GM21367 (cell line): ENCODE results near the gene DOK5.

Source experiments
- ATAC-seq: cut with Tn5 transposase; IDR thresholded peaks from one replicate; pipeline ENCODE4 v1.9.1; 2021; ENCODE audit not compliant: unreplicated experiment

Gene DOK5

DNA sequence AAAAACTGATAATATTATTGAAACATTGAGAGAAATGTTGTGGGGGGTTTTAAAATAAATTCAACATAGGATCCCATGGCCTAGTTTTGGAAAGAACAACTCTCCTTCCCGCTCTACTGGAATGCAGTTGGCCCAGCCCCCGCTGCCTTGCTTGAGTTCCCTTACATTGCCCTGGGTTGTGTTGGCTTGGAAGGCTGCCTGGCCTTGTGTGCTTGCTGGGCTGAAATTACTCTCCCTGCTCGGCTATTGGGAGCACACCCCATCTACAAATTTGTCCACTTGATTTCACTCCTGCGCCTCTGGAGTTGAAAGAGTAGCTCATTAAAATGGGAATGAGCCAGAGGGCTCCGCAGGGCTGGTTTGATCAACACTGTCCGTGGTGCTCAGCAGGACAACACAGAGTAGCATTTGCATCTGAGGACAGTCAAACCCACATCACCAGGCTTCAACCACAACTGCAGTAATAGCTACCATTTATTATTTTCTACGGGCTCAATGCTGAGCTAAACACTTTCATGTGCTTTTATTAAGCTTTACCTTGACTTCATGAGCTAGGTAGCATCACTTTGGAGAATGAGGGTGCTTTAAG lies 35.2 kb downstream of the DOK5 start:
- no peak for ATAC-seq

DNA sequence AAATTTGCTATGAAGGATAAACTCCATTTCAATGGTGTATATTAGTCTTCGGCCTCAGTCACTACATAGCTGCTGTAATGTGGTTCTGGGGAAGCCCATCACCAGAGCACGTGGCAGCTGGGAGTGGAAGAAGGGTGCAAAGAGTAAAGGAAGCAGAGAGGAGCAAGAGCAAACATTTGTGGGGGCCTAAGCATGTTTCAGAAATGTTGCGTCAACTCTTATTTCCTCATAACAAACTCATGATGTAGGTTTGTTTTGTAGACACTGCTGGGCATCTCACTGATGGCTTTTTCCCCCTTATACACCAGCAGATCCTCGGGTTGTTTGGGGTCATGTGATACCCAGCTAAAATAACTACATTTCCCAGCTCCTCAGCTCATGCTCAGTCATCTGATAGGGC lies 37.3 kb downstream of the DOK5 start:
- ATAC-seq, result no peak

DNA sequence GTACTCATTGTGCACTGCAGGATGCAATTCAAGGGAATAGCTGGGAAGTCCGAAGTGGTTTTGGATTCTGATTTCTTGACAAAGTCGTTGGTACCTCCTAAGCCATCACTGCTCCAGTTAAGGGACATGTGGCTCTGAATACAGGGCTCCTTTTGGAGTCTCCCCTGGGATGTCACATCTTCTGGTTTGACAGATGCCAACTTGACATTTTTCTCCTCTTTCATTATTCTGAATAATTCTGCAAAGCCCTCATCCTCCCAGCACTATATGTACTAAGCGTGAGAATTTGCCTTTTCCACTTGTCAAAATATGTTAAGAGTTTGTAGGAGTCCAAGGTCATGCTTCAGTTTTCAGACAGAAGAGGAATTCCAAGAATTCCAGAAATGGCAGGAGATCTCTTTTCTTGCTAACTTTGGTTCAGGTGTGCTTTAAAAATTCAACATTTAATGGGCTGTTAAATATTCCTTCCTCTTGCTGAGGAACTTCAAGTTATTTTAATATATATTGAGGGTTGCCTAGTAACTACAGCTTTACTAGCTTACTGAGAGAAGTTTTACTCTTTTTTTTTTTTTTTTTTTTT lies 38.7 kb downstream of the DOK5 start:
- no peak for ATAC-seq

DNA sequence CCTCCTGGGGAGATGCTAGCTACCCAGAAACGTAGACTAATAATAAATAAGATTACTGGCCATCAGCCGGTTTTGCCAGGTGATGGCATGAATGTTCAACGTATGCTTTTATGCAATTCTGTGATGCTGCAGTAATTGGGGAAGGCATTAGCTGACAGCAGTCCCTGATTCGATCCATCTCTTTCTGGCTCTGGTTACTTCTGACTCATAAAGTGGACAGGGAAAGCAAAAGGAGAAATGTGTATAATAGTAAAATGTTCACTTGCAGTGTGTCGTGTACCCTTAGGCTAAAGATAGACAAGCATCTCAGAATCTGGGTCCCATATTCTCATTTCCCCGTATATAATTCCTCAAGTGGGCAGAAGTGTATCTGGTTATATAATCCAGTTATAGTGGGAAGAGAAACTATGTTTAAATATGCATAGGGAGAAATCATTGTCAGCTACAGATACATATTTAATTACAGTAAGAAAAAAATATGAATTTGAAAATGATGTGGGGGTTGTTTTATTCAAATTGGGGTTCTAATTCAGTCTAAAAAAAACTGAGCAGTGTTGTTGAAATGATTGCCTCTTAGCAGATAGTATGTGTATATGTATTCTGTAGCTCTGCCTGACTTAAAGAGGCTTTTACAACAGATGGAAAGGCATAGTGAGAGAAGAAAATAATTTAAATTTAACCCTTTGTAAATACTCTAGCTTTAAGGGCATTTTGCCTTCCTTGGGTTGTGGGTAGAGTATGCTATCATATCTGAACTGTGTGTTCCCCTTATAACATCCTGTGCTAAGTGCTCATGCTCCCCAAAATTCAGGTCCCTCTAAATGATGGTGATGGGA lies 40.6 kb downstream of the DOK5 start:
- ATAC-seq, result no peak

DNA sequence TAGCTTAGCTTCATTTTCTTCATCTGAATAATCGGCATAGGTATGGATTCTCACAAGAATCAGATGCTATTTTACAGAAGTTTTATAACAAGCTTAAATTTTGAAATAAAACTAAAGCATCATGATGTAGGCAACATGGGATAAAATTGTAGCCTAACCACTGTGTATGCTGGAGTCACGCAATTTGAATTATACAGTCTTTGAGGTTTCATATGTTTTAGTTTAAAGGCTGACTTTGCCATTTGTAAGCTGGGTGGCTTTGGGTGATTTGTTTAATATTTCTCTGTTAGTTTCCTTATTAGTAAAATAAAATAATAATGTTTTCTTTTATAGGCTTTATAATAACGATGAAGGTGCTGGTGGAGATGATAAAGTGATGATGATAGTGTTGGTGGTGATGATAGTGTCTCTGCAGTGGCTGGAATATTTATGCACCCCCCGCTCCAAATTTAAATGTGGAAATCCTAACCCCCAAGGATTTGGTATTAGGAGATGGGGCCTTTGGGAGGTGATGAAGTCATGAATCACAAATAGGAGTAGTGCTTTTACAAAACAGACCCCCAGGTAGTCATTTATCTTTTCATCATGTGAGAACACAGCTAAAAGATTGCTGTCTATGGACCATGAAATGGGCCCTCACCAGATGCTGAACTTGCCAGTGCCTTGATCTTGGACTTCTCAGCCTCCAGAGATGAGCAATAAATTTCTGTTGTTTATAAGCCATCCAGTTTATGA lies 42.0 kb downstream of the DOK5 start:
- no peak for ATAC-seq

DNA sequence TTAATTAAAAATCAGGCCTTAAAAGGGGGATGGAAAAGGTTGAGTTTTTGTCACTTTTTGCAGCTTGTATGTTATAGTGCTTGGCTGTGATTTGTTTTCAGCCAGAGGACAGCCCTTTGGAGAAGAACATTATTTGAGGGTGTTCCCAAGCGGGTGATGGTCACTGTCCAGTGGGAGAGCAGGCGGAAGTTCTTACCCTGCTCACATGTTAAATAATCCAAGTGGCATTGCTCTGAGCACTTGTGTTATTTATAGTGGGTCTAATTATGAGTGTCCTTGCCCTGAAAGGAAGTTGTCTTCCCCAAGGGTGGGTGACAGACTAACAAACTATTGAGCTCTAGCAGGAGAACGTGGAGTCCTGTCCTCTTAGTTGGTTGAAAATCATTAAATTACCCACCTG lies 49.5 kb downstream of the DOK5 start:
- no peak for ATAC-seq

DNA sequence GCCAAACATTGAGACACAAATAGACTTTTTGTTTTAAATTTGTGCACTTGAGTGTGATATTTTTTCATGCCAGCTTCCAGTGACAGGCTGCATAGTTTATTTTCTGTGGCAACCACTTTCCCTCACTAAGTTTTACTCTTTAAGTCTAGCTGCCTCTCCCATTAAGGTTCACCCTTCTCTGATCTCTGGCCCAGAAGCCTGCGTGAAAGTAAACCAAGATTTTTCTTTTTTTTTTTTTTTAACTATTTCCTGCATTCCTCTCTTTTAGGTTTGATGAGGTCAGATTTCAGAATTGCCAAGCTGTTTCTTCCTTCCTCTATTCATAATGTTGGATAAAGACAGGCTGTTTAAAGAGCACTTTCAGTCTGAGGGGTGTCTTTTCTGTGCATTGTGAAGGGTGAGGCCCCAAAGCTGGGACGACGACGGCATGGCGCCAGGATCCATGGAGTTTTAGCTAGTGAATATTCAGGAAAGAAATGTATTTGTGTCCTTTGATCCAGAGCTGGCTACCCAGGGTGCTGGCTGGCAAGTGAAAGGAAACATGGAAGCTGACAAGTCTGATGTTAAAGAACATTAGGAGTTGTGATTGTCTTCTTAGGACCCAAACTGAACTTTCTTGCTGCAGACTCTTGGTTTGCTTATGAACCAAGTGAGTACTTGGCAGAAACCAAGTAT lies 50.7 kb downstream of the DOK5 start:
- ATAC-seq, result no peak

DNA sequence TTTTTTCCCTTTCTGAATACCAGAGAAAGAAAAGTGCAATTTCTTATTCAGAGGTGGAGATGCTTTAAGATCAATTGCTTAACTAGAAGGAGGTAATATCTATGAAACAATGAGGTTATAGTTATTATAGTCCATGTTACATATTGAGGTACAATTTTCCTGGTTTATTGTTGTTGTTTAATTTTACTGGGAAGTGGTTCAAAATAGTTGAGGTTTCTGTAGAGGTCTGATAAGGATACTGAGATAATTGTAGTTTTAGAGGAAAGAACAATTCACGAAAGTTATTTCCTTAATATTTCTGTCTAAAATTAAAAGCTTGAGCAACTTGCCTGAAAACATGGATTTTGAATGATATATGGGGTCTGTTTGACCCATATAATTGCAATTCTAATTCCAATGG lies 51.4 kb downstream of the DOK5 start:
- no peak for ATAC-seq

DNA sequence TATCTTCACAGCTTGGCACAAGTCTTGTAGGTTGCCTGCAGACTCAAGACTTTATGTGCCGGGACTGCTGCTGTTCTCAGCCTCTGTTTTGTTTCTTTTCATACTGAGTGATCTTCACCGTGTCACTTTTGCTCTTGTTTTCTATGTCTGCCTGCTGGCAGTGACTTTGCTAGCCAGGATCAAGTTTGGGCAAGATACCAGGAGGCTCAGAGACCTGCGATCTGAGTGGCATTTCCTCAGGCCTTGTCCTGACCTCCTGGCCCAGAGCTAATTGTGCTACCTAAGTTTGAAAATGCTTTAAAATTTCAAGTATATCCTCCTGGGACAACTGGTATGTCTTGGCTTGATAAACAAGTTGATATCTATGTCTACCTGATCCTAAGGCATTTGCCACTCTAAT lies 57.2 kb downstream of the DOK5 start:
- ATAC-seq, result no peak

DNA sequence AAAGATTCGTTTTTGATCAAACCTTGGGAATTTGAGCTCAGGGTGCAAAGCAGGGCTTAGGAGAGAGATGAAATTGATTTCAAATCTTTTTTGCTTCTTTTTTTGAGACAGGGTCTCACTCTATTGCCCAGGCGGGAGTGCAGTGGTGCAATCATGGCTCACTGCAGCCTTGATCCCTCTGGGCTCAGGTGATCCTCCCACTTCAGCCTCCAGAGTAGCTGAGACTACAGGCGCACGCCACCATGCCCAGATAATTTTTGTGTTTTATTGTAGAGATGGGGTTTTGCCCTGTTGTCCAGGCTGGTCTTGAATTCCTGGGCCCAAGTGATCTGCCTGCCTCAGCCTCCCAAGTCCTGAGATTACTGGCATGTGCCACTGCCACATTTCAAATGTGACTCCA lies 58.7 kb downstream of the DOK5 start:
- no peak for ATAC-seq

DNA sequence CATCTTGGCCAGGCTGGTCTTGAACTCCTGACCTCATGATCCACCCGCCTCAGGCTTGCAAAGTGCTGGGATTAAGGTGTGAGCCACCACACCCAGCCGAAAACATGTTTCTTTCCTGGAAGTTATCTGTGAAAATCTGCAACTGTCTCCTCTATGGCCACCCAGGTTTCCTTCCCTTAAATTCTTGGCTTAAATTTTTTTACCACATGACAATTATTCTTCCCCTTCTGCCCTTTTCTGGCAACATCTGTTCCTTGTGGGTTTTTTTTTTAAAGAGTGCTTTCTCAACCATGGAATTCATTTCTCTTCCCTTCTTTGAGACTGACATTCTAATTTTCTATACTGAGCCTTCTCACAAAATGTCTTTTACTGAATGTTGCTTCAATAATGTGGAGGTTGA lies 59.6 kb downstream of the DOK5 start:
- no peak for ATAC-seq

DNA sequence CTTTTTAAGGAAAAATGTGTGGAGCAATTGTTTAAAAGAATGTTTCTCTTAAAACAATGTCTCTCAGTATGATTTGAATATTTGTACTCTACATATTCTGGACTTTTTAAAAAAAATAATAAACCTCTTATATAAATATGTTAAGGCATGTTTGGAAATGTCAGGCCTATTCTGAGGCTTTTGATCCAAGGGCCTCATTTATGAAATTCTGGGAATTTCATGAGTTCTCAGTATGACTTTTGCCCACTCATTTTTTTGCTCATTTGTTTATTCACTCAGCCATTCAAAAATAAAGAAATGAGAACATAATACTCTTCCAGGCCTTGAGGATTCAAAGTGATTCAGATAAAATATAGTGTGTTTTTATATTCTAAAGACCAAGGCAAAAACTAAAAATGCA lies 60.4 kb downstream of the DOK5 start:
- ATAC-seq, result no peak

DNA sequence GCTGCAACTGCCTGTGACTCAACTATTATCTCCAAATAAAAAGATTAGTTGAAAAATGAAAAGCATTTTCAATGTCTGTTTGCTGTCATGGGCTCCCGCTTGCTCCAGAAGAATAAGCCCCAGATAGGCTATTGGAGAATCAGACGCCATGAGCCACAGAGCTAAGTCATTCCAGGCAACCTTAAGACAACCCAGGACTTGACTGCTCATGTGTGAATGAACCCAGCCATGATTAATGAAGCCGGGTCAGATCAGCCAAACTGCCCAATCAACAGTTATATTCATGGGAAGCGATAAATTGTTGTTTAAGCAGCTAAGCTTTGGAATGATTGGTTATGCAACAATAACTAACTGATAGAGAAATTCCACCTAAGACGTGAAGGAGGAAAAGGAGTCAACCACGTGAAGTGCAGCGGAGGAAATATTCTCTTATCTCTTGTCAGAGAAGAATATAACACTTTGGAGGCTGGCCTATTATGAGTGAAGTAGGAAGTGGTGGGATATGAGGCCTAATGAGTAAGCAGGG lies 64.2 kb downstream of the DOK5 start:
- ATAC-seq, result no peak

DNA sequence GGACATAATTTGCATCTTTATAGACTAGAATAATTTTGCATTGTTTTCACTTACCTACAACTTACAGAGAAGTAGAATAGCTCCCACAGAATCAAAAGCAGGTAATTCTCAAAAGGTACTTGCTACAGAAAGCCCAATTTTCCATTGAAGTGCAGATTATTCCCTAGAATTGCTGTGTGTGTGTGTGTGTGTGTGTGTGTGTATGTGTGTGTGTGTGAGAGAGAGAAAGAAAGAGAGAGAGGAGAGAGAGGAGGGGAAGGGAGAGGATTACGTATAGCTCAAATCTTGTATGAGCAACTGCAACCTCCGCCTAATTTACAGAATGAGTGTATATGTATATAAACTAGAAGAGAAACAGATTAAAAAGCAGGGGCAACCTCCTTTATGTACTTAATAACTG lies 68.0 kb downstream of the DOK5 start:
- no peak for ATAC-seq

DNA sequence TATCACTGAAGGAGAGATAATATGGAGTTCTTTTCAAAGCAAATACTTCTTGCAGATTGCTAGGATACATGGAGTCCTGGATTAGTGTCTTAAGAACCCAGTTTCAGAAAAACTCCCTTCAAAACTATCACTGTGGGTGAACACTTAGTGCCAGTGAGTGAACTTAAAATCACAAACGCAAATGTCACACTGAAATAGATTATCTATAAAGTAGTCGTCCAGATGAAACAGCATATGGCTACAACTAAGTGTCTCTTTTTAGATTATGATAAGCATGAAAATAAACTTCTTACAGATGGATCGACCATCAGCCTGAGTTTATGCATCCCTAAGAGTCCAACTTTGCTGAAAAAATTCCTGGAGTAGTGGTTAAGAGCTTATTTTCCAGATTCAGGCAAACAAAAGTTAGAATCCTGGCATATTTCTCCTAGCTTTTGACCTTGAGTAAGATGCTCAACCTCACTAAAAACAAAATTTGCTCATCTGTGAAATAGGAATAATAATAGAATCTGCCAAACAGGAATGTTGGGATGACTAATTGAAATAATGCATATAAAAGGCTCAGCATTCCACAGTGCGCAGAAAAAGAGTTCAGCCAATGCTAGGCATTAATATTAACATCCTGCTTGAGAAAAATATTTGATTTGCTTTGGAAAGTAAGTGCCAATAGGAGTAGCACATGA lies 70.4 kb downstream of the DOK5 start:
- ATAC-seq, result no peak

DNA sequence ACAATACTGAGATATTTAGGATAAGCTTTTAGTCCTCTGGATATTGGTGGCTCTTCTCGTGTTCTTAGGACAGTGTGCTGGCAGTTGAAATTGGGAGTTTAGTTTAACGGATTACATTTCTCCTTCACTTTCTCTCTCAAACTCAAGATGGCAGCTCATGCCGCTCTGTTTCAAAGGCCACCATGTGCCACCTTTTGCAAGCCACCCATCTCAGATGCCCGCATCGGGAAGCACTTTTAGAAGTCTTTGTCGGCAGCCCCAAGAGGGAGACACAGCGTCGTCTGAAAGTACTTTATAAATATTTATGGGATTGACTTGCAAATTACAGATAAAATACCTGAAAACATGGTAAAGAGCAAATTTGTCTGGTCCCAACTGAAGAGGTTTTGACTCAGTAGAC lies 73.5 kb downstream of the DOK5 start:
- no peak for ATAC-seq

DNA sequence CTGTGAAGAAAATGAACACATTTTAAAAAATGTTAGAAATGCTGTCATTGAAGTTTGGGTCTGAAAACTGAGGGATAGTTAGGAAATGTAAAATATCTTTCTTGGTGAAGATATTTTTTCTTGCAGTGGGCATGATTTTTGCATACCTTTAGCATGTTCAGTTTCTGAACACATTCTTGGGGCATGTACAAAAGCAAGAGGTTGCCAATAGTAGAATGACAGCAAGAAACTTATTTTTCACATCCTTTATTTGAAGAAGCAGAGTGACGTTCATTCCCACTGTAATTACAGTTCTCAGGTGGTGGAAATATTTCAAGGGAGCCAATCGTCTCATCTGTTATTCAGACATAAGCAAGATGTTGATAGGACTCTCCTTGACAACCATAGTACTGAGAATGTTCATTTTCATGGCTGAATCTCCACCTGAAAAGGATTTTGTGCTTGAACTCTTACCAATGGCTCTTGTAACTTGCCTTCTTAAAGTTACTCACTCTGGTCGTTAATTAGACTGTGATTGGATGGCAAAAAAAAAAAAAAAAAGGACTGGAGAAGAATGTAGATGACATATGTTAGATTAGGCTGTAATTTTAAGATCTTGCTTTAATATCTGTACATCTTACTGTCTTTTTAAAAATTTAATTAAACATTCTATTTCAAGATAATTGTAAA lies 74.4 kb downstream of the DOK5 start:
- ATAC-seq, result no peak

DNA sequence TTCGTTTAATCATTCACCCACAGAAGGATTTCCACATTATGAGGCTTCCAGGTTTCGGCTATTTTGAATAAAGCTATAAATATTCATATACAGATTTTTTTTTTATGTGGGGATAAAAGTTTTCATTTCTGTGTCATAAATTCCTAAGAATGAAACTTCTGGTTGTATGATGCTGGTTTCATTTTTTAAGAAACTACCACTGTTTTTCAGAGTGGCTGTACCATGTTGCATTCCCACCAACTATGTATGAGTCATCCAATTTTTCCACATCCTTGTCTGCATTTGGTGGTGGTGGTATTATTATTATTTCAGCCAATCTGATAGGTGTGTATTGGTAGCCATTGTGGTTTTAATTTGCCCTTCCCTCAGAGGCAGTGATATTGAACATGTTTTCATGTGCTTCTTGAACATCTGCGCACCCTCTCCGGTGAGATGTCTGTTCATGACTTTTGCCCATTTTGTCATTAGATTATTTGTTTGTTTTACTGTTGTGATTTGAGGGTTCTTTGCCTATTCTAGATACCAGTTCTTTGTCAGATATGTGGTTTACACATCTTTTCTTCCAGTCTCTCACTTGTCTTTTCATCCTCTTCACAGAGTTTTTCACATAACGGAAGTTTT lies 75.5 kb downstream of the DOK5 start:
- no peak for ATAC-seq

DNA sequence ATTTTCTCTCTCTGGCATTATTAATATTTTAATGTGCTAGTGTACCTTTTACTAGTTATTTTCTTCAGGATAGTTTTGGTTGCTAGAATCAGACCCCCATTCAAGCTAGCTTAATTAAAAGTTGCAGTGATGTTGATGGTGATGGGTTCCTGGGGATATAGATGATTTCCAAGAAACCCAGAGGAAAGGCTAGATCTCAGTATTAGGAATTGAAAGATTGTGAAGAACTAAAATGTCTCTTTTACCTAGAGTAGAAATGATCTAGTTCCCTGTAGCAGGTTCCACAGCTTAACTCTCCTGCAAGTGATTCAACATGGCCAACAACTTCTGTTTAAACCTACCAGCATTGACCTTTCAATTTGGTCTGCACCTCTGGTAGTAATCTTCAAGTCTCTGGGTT lies 78.6 kb downstream of the DOK5 start:
- ATAC-seq, result no peak

DNA sequence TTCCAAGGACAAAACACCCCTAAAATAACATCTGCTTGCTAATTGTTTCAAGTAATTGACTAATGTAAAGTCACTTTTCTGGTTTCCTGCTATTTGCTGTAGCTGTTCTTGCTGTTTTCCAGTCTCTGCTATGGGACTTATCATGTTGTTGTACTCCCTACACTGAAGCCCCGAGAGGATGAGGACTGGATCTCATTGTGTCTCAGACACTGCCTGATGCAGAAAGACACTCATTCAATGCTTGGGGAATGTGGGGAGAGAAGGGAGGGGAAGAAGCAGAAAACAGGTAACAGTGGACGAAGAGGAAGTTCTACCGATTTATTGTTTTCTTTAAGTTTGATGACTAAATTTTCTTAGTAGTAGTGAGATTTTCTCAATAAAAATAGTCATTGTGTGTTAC lies 79.8 kb downstream of the DOK5 start:
- no peak for ATAC-seq
